Measurements from ENCODE around the gene GPR137B.

Gene GPR137B

GRCh38 chr1:236101233-236102200, 40.8 kb upstream of the GPR137B start:
- Histone ChIP-seq H3K9me3 (ENCODE audit: control insufficient read depth, insufficient read depth, low read length) (no peaks in the 10 kb centered on the region), H3K4me2 (ENCODE audit: low read length) (no peak overlapping the region), H3K4me1 (ENCODE audit: control insufficient read depth, low read length) (no peaks in the 10 kb centered on the region), H3K79me2 (ENCODE audit: control insufficient read depth, low read length) (no peaks in the 10 kb centered on the region), H3K9me2 (replicated peaks; ENCODE audit: control insufficient read depth, low read length) (no peaks in the 10 kb centered on the region), H3K27ac (ENCODE audit: low read depth, low read length) (no peak overlapping the region), H3K27me3 (ENCODE audit: control insufficient read depth, low read length) (peaks cover 4% of the 10 kb centered on the region; the same call in 1 of the 2 replicates), H3K4me3 (ENCODE audit: low read length) (no peak overlapping the region), H3K36me3 (ENCODE audit: control insufficient read depth, low read length) (no peaks in the 10 kb centered on the region), H3F3A (ENCODE audit: control insufficient read depth, insufficient read depth) (no peaks in the 10 kb centered on the region), H4K20me1 (ENCODE audit: control insufficient read depth, insufficient read depth, low read depth, low read length) (no peaks in the 10 kb centered on the region)
- TF ChIP-seq EZH2phosphoT487 (IDR thresholded peaks at IDR 0.05; ENCODE audit: borderline replicate concordance, low read length) (no peak), CTCF (IDR thresholded peaks at IDR 0.05; ENCODE audit: low read depth, low read length, poor library complexity, severe bottlenecking) (no peak)

- Histone ChIP-seq H3K27ac (ENCODE audit: low read depth, low read length) (no peak overlapping the region), H3K4me2 (ENCODE audit: low read length) (no peak overlapping the region), H3K4me3 (ENCODE audit: low read length) (no peak overlapping the region)
Measured at GRCh38 chr1:236102611-236103010, 39.7 kb upstream of the GPR137B start.

GRCh38 chr1:236103059-236103458, 39.3 kb upstream of the GPR137B start:
- no peak overlapping the region for H3K4me3 ChIP-seq (ENCODE audit: low read length)
- H3K27me3 ChIP-seq (ENCODE audit: control insufficient read depth, low read length), result peaks cover 4% of the 10 kb centered on the region; the same call in 1 of the 2 replicates
- no peak overlapping the region for H3K4me2 ChIP-seq (ENCODE audit: low read length)
- no peaks in the 10 kb centered on the region for H4K20me1 ChIP-seq (ENCODE audit: control insufficient read depth, insufficient read depth, low read depth, low read length)
- H3K4me1 ChIP-seq (ENCODE audit: control insufficient read depth, low read length), result no peaks in the 10 kb centered on the region
- TF ChIP-seq EZH2phosphoT487 (IDR thresholded peaks at IDR 0.05; ENCODE audit: borderline replicate concordance, low read length) (no peak), CTCF (IDR thresholded peaks at IDR 0.05; ENCODE audit: low read depth, low read length, poor library complexity, severe bottlenecking) (no peak)
- H3K27ac ChIP-seq (ENCODE audit: low read depth, low read length), result no peak overlapping the region
- no peaks in the 10 kb centered on the region for H3K9me2 ChIP-seq (replicated peaks; ENCODE audit: control insufficient read depth, low read length)
- no peaks in the 10 kb centered on the region for H3K36me3 ChIP-seq (ENCODE audit: control insufficient read depth, low read length)
- H3K9me3 ChIP-seq (ENCODE audit: control insufficient read depth, insufficient read depth, low read length), result no peaks in the 10 kb centered on the region
- no peaks in the 10 kb centered on the region for H3K79me2 ChIP-seq (ENCODE audit: control insufficient read depth, low read length)
- no peaks in the 10 kb centered on the region for H3F3A ChIP-seq (ENCODE audit: control insufficient read depth, insufficient read depth)

More at GRCh38 chr1:236102611-236103010, 39.7 kb upstream of the GPR137B start:
- peaks cover 4% of the 10 kb centered on the region; the same call in 1 of the 2 replicates for H3K27me3 ChIP-seq (ENCODE audit: control insufficient read depth, low read length)
- no peaks in the 10 kb centered on the region for H3K36me3 ChIP-seq (ENCODE audit: control insufficient read depth, low read length)
- no peak for TF ChIP-seq CTCF (IDR thresholded peaks at IDR 0.05; ENCODE audit: low read depth, low read length, poor library complexity, severe bottlenecking)
- no peak for TF ChIP-seq EZH2phosphoT487 (IDR thresholded peaks at IDR 0.05; ENCODE audit: borderline replicate concordance, low read length)
- H4K20me1 ChIP-seq (ENCODE audit: control insufficient read depth, insufficient read depth, low read depth, low read length), result no peaks in the 10 kb centered on the region
- H3K9me2 ChIP-seq (replicated peaks; ENCODE audit: control insufficient read depth, low read length), result no peaks in the 10 kb centered on the region
- no peaks in the 10 kb centered on the region for H3K9me3 ChIP-seq (ENCODE audit: control insufficient read depth, insufficient read depth, low read length)
- no peaks in the 10 kb centered on the region for H3F3A ChIP-seq (ENCODE audit: control insufficient read depth, insufficient read depth)
- H3K79me2 ChIP-seq (ENCODE audit: control insufficient read depth, low read length), result no peaks in the 10 kb centered on the region
- no peaks in the 10 kb centered on the region for H3K4me1 ChIP-seq (ENCODE audit: control insufficient read depth, low read length)
